Cardiac ventricle fibroblast (primary cell): ENCODE measurements around the gene ARAP2. TPM values are rescaled to one million over a fixed set of nuclear protein-coding genes. Genes with fewer than 3 reads are reported as not detected.

Experiments used
- total RNA-seq: library from RNA; depleted of rRNA; stranded (reverse); fragments of >200 nt; gene quantifications from 2 replicates; pipeline ENCODE4 v1.2.3, GENCODE V29; 2015

ARAP2 gene, protein sequence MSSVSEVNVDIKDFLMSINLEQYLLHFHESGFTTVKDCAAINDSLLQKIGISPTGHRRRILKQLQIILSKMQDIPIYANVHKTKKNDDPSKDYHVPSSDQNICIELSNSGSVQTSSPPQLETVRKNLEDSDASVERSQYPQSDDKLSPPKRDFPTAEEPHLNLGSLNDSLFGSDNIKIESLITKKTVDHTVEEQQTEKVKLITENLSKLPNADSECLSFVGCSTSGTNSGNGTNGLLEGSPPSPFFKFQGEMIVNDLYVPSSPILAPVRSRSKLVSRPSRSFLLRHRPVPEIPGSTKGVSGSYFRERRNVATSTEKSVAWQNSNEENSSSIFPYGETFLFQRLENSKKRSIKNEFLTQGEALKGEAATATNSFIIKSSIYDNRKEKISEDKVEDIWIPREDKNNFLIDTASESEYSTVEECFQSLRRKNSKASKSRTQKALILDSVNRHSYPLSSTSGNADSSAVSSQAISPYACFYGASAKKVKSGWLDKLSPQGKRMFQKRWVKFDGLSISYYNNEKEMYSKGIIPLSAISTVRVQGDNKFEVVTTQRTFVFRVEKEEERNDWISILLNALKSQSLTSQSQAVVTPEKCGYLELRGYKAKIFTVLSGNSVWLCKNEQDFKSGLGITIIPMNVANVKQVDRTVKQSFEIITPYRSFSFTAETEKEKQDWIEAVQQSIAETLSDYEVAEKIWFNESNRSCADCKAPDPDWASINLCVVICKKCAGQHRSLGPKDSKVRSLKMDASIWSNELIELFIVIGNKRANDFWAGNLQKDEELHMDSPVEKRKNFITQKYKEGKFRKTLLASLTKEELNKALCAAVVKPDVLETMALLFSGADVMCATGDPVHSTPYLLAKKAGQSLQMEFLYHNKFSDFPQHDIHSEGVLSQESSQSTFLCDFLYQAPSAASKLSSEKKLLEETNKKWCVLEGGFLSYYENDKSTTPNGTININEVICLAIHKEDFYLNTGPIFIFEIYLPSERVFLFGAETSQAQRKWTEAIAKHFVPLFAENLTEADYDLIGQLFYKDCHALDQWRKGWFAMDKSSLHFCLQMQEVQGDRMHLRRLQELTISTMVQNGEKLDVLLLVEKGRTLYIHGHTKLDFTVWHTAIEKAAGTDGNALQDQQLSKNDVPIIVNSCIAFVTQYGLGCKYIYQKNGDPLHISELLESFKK (N-terminal part only)
- 1.1 and 3.2 TPM in 2 replicates for total RNA-seq

DNA sequence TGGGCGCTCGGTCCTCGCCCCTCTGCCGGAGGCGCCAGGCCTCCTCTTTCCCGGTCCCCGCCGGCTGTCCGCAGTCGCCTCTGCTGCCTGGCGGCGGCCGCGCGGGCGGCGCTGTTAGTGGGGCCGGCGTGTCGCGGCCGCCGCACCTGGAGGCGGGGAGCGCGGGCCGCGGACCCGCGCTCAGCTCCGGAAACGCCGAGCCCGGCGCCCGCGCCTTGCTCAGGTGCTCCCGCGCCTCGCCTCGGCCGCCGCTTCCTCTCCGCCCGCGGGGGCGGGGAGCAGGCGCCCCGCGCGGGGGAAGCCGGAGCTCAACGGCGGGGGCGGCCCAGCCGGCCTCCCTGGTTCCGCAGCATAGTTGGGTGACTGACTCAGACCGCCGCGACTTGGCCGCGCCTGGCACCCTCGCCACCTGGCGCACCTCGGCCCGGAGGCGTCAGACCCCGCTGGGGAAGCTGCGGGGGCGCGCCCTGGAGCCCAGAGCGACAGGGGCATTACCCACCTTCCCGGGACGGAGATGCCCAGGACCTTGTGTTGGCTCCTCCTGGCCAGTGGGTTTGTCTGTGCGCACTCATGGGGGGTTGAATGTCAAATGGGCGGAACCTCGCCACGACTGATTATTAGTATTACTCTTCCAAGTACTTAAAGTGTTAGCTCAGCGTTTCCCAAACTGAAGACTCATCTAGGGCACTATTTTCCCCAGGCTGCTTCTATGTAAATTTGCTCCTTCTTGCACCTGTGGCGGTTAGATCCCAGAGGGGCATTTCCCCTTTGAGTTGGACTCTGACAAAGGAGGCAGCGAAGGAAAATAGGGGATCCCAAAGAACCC, at the start of gene ARAP2:
ARAP2 (minus strand) TSS at position 258 of the 826 bp plus-strand sequence. CDS start 15,028 bp downstream, outside the sequence.

GRCh38 chr4:36281384-36282106, 37.2 kb upstream of the ARAP2 start, which contains the start of gene DTHD1:
Gene DTHD1 (plus strand): TSS chr4:36281616. CDS start chr4:36281759, 143 bp downstream.

Other genes with a start within 250 kb of the ARAP2 start
- gene DTHD1, start 37.1 kb upstream of the ARAP2 start, total RNA-seq: not detected in 2 replicates